ENCODE measurements around the gene ENAH.

ENAH gene

GRCh38 chr1:225535280-225535679, 117.6 kb downstream of the ENAH start:
- DNase-seq (ENCODE audit: low read depth) = no peak
- no peak overlapping the region for H3K4me3 ChIP-seq (ENCODE audit: control insufficient read depth, low read depth, low read length)
- no peak for TF ChIP-seq CTCF (conservative IDR thresholded peaks at IDR 0.05; ENCODE audit: control insufficient read depth, insufficient read depth, low read depth, low read length)

- no peak for TF ChIP-seq CTCF (conservative IDR thresholded peaks at IDR 0.05; ENCODE audit: control insufficient read depth, insufficient read depth, low read depth, low read length)
- no peak for DNase-seq (ENCODE audit: low read depth)
- H3K4me3 ChIP-seq (ENCODE audit: control insufficient read depth, low read depth, low read length) = no peak overlapping the region
Measured at GRCh38 chr1:225534772-225535171, 118.2 kb downstream of the ENAH start.

- no peak overlapping the region for H3K4me3 ChIP-seq (ENCODE audit: control insufficient read depth, low read depth, low read length)
- DNase-seq (ENCODE audit: low read depth) = no peak
Measured at GRCh38 chr1:225534135-225534534, 118.8 kb downstream of the ENAH start.

GRCh38 chr1:225533238-225533637, 119.7 kb downstream of the ENAH start:
- no peak for DNase-seq (ENCODE audit: low read depth)
- H3K4me3 ChIP-seq (ENCODE audit: control insufficient read depth, low read depth, low read length) = no peak overlapping the region
- TF ChIP-seq CTCF (conservative IDR thresholded peaks at IDR 0.05; ENCODE audit: control insufficient read depth, insufficient read depth, low read depth, low read length) = no peak

More at GRCh38 chr1:225534135-225534534, 118.8 kb downstream of the ENAH start:
- TF ChIP-seq CTCF (conservative IDR thresholded peaks at IDR 0.05; ENCODE audit: control insufficient read depth, insufficient read depth, low read depth, low read length) = no peak

GRCh38 chr1:225532240-225532944, 120.5 kb downstream of the ENAH start:
- DNase-seq (ENCODE audit: low read depth) = no peak
- H3K4me3 ChIP-seq (ENCODE audit: control insufficient read depth, low read depth, low read length) = no peak overlapping the region
- TF ChIP-seq CTCF (conservative IDR thresholded peaks at IDR 0.05; ENCODE audit: control insufficient read depth, insufficient read depth, low read depth, low read length) = no peak

- DNase-seq (ENCODE audit: low read depth) = no peak
- TF ChIP-seq CTCF (conservative IDR thresholded peaks at IDR 0.05; ENCODE audit: control insufficient read depth, insufficient read depth, low read depth, low read length) = no peak
- no peak overlapping the region for H3K4me3 ChIP-seq (ENCODE audit: control insufficient read depth, low read depth, low read length)
Measured at GRCh38 chr1:225529726-225530125, 123.2 kb downstream of the ENAH start.
